ENCODE results near the gene SPEG. TPM values are rescaled to one million over a fixed set of nuclear protein-coding genes. Genes with fewer than 3 reads are reported as not detected.
"Not testable (repeated sequence)": the region's sequence is repeated elsewhere in the genome, so short reads cannot be mapped to it uniquely, and the experiment has no call there.

Gene SPEG
- total RNA-seq, 1 experiment from 2014 or later, result 56.6 TPM

GRCh38 chr2:219407343-219407742 is 27.3 kb upstream of the SPEG start:
- H3K79me2 ChIP-seq (ENCODE audit: insufficient read depth, low read length); H3K9me2 ChIP-seq (ENCODE audit: insufficient read depth); H3K4me3 ChIP-seq (replicated peaks in 1 of 2; ENCODE audit: low read depth in 1 of 2, low read length in 2 of 2); DNase-seq (ENCODE audit: low read depth, low spot score); H4K20me1 ChIP-seq (ENCODE audit: insufficient read depth); H3K27me3 ChIP-seq (ENCODE audit: insufficient read depth, low read length); ATAC-seq; H3K27ac ChIP-seq (ENCODE audit: low read depth, low read length); RAD21 ChIA-PET (ENCODE audit: low non-redundant PET in 1 of 2, low total read pairs in 2 of 2, uncharacterized antibody in 2 of 2, unreplicated experiment in 2 of 2); H3K9ac ChIP-seq (ENCODE audit: low read length); H3K9me3 ChIP-seq (ENCODE audit: control insufficient read depth in 1 of 2, insufficient read depth in 1 of 2, low read depth in 1 of 2, low read length in 2 of 2); POLR2A ChIA-PET; BruUV-seq (replicated peaks); H3K36me3 ChIP-seq (ENCODE audit: control insufficient read depth in 1 of 2, insufficient read depth in 2 of 2, low read length in 2 of 2): not testable (repeated sequence)
- Histone ChIP-seq H2AFZ (ENCODE audit: low read depth, low read length, poor library complexity, severe bottlenecking) (peak overlapping the region; percentile 5), H3K4me2 (ENCODE audit: low read length) (peak overlapping the region; percentile 43; the same call in 1 of the 2 replicates), H3K4me1 (ENCODE audit: control insufficient read depth in 1 of 2, insufficient read depth in 2 of 2, low read length in 2 of 2) (peaks cover 10 to 41% of the 10 kb centered on the region in 2 experiments)
- intact Hi-C loops (cut with micrococcal nuclease), result loop anchor here (10.0 kb wide), 1 partner anchor 237 kb away; no protein-coding TSS in a partner anchor
- CTCF ChIA-PET, result interaction anchor here (0.8 kb wide), 1 partner anchor 26 kb away, joined by 3 read pairs; no protein-coding TSS in a partner anchor

- no peak overlapping the region for H2AFZ ChIP-seq (ENCODE audit: low read depth, low read length, poor library complexity, severe bottlenecking)
- H3K27ac ChIP-seq (ENCODE audit: low read depth, low read length), result no peak overlapping the region
- H3K9me2 ChIP-seq (ENCODE audit: insufficient read depth), result no peaks in the 10 kb centered on the region
- ChIA-PET RAD21 (ENCODE audit: low non-redundant PET in 1 of 2, low total read pairs in 2 of 2, uncharacterized antibody in 2 of 2, unreplicated experiment in 2 of 2) (no interaction called here), CTCF (interaction anchor here (0.8 to 0.9 kb wide), 2 partner anchors 25 to 122 kb away, joined by 3 read pairs; no protein-coding TSS in a partner anchor), POLR2A (interaction anchor here (0.6 kb wide), 1 partner anchor 65 kb away, joined by 3 read pairs; no protein-coding TSS in a partner anchor)
- H3K79me2 ChIP-seq (ENCODE audit: insufficient read depth, low read length), result no peaks in the 10 kb centered on the region
- TF ChIP-seq SRF (IDR thresholded peaks at IDR 0.05; ENCODE audit: low read depth) (no peak), EZH2phosphoT487 (IDR thresholded peaks at IDR 0.05; ENCODE audit: borderline replicate concordance) (no peak), MAX (IDR thresholded peaks at IDR 0.05) (no peak), ZNF274 (IDR thresholded peaks at IDR 0.05; ENCODE audit: low read depth, low read length) (no peak), SIN3A (IDR thresholded peaks at IDR 0.05; ENCODE audit: low read depth) (no peak), FOSL1 (IDR thresholded peaks at IDR 0.05; ENCODE audit: low read depth) (no peak), POLR2AphosphoS5 (IDR thresholded peaks at IDR 0.05; ENCODE audit: low read depth, low read length) (no peak), SP1 (IDR thresholded peaks at IDR 0.05; ENCODE audit: low read depth) (no peak), ZFX (IDR thresholded peaks at IDR 0.05) (no peak), CTCF (IDR thresholded peaks at IDR 0.05 in 2 of 3, conservative IDR thresholded peaks at IDR 0.05 in 1 of 3; ENCODE audit: borderline replicate concordance in 1 of 3, insufficient read depth in 1 of 3, low read depth in 2 of 3, low read length in 2 of 3) (no peak), ELF1 (IDR thresholded peaks at IDR 0.05; ENCODE audit: borderline replicate concordance, low read depth) (no peak), POLR2A (IDR thresholded peaks at IDR 0.05; ENCODE audit: borderline replicate concordance, extremely low read depth, insufficient read depth, insufficient read length) (no peak), YY1 (IDR thresholded peaks at IDR 0.05; ENCODE audit: extremely low read depth, insufficient replicate concordance, low read depth, low read length) (no peak), EGR1 (IDR thresholded peaks at IDR 0.05; ENCODE audit: low read depth) (no peak), CEBPB (IDR thresholded peaks at IDR 0.05; ENCODE audit: low read depth) (no peak), JUND (IDR thresholded peaks at IDR 0.05) (no peak)
- TF ChIP-seq, protein P1, sequence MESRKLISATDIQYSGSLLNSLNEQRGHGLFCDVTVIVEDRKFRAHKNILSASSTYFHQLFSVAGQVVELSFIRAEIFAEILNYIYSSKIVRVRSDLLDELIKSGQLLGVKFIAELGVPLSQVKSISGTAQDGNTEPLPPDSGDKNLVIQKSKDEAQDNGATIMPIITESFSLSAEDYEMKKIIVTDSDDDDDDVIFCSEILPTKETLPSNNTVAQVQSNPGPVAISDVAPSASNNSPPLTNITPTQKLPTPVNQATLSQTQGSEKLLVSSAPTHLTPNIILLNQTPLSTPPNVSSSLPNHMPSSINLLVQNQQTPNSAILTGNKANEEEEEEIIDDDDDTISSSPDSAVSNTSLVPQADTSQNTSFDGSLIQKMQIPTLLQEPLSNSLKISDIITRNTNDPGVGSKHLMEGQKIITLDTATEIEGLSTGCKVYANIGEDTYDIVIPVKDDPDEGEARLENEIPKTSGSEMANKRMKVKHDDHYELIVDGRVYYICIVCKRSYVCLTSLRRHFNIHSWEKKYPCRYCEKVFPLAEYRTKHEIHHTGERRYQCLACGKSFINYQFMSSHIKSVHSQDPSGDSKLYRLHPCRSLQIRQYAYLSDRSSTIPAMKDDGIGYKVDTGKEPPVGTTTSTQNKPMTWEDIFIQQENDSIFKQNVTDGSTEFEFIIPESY (IDR thresholded peaks at IDR 0.05; ENCODE audit: extremely low read depth, insufficient replicate concordance, low read length), result no peak
- TF ChIP-seq, protein P2, sequence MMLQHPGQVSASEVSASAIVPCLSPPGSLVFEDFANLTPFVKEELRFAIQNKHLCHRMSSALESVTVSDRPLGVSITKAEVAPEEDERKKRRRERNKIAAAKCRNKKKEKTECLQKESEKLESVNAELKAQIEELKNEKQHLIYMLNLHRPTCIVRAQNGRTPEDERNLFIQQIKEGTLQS (IDR thresholded peaks at IDR 0.05), result no peak
- no peaks in the 10 kb centered on the region for H3K36me3 ChIP-seq (ENCODE audit: control insufficient read depth in 1 of 2, insufficient read depth in 2 of 2, low read length in 2 of 2)
- BruUV-seq (replicated peaks), result no TSS peak
- no peak overlapping the region for H3K4me2 ChIP-seq (ENCODE audit: low read length)
- H3K4me3 ChIP-seq (replicated peaks in 1 of 2; ENCODE audit: low read depth in 1 of 2, low read length in 2 of 2), result no peak overlapping the region
- ATAC-seq (no peak), DNase-seq (ENCODE audit: low read depth, low spot score) (no peak)
- H4K20me1 ChIP-seq (ENCODE audit: insufficient read depth), result no peaks in the 10 kb centered on the region
- intact Hi-C loops (cut with micrococcal nuclease), result loop anchor here (10.0 kb wide), 1 partner anchor 237 kb away; no protein-coding TSS in a partner anchor
- no peaks in the 10 kb centered on the region for H3K9me3 ChIP-seq (ENCODE audit: control insufficient read depth in 1 of 2, insufficient read depth in 1 of 2, low read depth in 1 of 2, low read length in 2 of 2)
- no peaks in the 10 kb centered on the region for H3K27me3 ChIP-seq (ENCODE audit: insufficient read depth, low read length)
- H3K9ac ChIP-seq (ENCODE audit: low read length), result no peak overlapping the region
- peaks cover 7 to 34% of the 10 kb centered on the region in 2 experiments for H3K4me1 ChIP-seq (ENCODE audit: control insufficient read depth in 1 of 2, insufficient read depth in 2 of 2, low read length in 2 of 2)
Measured at GRCh38 chr2:219408204-219408603, 26.4 kb upstream of the SPEG start.
